ENCODE data around the gene SQSTM1.
"Not testable (repeated sequence)": the region's sequence is repeated elsewhere in the genome, so short reads cannot be mapped to it uniquely, and the experiment has no call there.

SQSTM1 gene

DNA sequence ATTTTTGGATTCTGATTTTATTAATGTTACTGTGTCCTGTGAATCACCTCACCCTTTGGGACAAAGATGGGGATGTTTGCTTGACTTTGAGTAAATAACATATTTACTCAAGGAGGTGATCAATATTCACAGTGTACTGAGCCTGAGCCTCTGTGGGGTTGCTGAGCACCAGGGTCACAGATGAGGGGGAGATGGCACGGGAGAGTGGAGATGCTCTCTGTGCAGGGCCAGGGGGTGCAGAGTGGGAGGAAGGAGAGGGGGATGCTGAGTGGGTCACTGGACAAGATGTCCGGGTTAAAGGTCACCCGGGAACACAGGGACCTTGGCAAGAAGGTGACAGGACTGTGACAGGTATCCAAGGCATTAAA lies 4.0 kb downstream of the SQSTM1 start:
- DNase-seq (ENCODE audit: low read depth, low spot score) = no peak

DNA sequence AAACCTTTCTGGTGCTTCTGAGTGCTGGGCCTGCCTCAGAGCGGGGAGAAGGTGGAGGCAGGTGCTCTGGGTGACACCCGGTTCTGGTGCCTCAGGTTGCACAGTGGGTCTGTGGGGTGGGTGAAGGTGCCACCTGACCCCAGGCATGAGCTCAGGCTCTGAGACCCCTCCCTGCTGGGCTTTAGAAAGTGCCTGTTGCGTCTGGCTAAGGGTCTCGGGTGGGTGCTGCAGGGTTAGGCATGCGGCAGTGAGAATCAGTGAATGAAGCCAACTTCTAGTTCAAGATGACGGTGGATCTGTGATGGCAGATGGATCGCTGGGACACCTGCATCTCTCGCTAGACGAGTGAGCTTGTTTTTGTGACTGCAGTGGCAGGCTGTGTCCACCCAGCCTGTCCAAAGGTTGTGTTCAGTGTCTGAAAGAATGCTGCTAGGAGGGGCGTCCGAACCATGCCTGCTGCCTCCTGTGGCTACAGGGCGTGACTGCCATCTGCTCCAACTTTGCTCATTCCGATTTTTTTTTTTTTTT lies 5.0 kb downstream of the SQSTM1 start:
- DNase-seq (ENCODE audit: low read depth, low spot score) = no peak

DNA sequence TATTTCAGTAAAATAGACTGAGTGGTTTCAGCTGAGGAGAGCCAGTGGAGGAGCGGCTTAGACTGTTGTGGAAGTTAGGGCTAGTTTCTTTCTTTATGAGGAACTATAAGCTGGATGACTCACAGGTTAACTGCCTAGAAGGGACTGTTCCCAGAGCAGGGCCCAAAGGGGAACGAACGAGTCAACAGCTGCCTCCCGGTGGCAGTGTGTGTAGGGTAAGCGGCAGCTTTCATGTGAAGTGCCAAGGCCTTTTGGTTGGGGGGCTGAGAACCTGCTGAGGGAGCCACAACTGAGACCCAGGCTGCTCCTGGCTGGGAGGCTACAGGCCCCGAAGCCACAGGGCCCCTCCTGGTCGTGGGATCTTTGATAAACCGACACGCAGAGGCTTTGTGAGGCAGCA lies 7.0 kb downstream of the SQSTM1 start:
- no peak for DNase-seq (ENCODE audit: low read depth, low spot score)

GRCh38 chr5:179828756-179829421 lies 8.2 kb downstream of the SQSTM1 start:
- no peak for DNase-seq (ENCODE audit: low read depth, low spot score)

DNA sequence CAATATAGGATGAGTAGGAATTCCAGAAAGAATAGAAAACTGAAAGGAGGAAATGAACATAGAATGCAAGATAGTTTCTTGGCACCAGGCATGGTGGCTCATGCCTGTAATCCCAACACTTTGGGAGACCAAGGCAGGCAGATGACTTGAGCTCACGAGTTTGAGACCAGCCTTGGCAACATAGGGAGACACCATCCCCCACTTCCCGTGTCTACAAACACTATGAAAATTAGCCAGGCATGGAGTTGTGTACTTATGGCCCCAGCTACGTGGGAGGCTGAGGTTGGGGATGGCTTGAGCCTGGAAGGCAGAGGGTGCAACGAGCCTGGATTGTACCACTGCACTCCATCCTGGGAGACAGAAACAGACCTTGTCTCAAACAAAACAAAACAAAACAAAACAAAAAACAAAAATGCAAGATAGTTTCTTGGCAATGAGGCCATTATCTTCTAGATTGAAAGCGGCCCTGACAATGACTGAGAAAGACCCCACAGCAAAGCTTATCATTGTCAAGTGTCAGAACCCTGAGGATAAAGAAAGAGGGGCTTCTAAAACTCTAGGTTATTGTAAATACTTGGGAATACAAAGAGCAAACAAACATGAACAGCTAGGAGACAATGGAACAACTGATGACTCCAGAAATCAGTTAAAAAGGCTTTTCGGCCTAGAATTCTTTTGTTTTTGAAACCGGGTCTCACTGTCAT lies 9.2 kb downstream of the SQSTM1 start:
- no peak for DNase-seq (ENCODE audit: low read depth, low spot score)

- DNase-seq (ENCODE audit: low read depth, low spot score) = no peak
Measured at GRCh38 chr5:179830818-179831468, 10.2 kb downstream of the SQSTM1 start.

GRCh38 chr5:179832039-179832745 lies 11.5 kb downstream of the SQSTM1 start:
- DNase-seq (ENCODE audit: low read depth, low spot score) = no peak

- no peak for DNase-seq (ENCODE audit: low read depth, low spot score)
Measured at GRCh38 chr5:179833056-179833708, 12.5 kb downstream of the SQSTM1 start.

DNA sequence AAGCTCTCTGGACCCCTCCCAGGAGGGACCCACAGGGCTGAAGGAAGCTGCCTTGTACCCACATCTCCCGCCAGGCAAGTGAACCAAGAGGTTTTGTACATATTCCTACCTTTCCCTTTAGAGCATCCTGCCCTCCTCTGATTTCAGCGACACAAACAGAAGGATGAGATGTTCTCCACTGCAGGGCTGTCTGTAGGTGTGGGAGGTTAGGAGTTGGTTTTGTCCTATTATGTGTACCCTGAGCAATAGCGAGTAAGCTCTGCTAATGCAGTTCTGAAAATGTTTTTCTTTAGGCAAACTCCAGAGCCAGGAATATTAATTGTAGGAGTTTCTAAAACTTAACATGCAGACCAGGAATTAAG lies 13.0 kb downstream of the SQSTM1 start:
- no peak for DNase-seq (ENCODE audit: low read depth, low spot score)

DNA sequence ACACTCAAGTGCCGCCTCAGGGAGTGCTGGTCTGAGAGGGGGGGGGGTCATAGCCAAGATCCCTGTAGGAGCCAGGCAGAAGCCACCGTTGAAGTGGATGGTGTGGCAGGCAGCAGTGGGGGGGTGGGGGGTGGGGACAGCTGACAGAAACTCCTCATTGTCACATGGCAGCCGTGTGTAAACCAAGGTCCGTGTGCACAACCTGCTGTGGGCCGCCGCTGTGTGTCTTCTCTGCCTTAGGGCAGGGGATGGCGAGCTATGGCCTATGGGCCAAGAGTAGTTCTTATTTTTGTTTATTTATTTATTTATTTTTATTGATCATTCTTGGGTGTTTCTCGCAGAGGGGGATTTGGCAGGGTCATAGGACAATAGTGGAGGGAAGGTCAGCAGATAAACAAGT lies 13.4 kb downstream of the SQSTM1 start:
- DNase-seq (ENCODE audit: low read depth, low spot score) = no peak

DNA sequence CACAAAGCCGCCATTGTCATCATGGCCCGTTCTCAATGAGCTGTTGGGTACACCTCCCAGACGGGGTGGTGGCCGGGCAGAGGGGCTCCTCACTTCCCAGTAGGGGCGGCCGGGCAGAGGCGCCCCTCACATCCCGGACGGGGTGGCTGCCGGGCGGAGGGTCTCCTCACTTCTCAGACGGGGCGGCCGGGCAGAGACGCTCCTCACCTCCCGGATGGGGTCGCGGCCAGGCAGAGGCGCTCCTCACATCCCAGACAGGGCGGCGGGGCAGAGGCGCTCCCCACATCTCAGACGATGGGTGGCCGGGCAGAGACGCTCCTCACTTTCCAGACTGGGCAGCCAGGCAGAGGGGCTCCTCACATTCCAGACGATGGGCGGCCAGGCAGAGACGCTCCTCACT lies 14.2 kb downstream of the SQSTM1 start:
- not testable (repeated sequence) for DNase-seq (ENCODE audit: low read depth, low spot score)

GRCh38 chr5:179836225-179837019 lies 15.7 kb downstream of the SQSTM1 start:
- peak; percentile 33 for DNase-seq (ENCODE audit: low read depth, low spot score)

DNA sequence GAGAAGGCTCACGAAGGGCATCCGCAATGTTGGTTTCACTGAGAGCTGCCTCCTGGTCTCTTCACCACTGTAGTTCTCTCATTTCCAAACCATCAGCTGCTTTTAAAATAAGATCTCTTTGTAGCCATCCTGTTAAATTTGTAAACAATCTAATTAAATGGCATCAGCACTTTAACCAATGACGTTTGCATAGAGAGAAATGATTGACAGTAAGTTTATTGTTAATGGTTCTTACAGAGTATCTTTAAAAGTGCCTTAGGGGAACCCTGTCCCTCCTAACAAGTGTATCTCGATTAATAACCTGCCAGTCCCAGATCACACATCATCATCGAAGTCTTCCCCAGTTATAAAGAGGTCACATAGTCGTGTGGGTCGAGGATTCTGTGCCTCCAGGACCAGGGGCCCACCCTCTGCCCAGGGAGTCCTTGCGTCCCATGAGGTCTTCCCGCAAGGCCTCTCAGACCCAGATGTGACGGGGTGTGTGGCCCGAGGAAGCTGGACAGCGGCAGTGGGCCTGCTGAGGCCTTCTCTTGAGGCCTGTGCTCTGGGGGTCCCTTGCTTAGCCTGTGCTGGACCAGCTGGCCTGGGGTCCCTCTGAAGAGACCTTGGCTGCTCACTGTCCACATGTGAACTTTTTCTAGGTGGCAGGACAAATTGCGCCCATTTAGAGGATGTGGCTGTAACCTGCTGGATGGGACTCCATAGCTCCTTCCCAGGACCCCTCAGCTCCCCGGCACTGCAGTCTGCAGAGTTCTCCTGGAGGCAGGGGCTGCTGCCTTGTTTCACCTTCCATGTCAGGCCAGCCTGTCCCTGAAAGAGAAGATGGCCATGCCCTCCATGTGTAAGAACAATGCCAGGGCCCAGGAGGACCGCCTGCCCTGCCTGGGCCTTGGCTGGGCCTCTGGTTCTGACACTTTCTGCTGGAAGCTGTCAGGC lies 16.6 kb downstream of the SQSTM1 start:
- DNase-seq (ENCODE audit: low read depth, low spot score) = no peak

DNA sequence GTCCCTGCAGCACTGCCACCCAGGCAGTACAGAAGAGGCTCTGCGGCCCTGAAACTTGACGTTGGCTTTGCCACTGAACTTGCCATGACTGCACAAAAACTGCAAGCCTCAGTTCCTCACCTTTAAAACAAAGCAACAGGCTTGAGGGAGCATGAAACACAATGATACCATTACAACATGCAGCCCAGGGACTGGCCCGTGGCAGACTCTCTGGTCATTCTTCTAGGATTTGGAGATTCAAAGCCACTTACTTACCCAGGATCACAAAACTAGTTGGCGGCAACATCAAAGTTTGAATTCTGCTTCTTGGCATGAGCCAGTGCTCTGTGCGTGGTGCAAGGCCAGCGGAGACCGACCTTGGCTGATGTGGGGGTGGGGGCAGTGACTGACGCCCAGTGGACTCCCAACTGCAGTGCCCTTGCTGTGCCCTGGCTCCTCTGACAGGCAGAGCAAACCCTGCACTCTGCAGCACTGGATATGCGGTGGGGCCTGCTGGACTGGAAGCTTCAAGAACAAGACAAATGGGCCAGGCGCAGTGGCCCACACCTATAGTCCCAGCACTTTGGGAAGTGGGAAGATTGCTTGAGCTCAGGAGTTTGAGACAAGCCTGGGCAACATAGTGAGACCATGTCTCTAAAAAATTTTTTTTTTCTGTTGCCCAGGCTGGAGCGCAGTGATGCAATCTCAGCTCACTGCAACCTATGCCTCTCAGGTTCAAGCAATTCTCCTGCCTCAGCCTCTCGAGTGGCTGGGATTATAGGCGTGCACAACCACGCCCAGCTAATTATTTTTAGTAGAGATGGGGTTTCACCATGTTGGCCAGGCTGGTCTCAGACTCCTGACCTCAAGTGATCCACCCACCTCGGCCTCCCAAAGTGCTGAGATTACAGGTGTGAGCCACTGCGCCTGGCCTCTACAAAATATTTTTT lies 18.9 kb downstream of the SQSTM1 start:
- no peak for DNase-seq (ENCODE audit: low read depth, low spot score)

- no peak for DNase-seq (ENCODE audit: low read depth, low spot score)
Measured at GRCh38 chr5:179840321-179840720, 19.6 kb downstream of the SQSTM1 start.

DNA sequence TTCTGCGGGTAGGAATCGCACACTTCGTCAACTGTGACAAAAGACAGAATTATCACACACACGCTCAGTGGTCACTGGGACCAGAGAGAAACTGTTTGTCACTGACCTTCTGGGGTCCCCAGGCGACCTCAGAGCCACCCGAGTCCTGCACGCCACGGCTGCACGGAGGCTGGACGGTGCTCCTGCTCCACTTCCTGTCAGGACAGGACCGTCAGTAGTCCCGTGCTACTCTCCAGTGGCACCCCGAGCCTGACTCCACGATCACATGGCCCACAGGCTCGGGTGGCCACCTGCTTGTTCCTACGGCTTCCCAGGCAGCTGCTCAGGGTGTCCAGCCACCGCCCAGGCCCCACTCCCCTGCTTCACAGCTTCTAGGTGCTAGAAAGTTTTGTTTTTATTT lies 20.1 kb downstream of the SQSTM1 start:
- DNase-seq (ENCODE audit: low read depth, low spot score) = no peak

GRCh38 chr5:179841621-179842020 lies 20.9 kb downstream of the SQSTM1 start:
- DNase-seq (ENCODE audit: low read depth, low spot score) = no peak

DNA sequence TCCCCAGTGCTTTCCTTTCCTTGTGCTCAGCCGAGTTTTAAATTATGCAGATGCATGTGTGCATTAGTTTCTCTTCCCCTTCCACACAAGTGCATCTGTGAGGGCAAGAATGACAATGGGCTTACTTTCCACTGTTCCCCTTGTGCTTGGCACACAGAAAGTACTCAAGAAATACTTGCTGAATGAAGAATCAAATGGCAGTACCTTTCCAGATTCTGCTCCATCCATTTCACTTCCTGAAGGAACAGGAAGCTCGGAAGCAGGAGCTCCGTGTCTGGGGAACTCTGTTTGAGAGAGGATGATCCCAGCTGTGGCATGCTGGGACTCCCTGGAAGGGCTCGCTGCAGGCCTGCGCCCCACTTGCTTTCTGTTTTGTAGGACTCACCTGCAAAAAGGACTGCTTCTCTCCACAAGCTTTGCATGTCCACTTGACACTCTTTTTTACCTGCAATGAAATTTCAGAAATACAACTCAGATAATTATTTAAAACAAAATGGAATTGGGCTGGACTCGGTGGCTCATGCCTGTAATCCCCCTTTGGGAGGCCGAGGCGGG lies 32.4 kb downstream of the SQSTM1 start:
- DNase-seq (ENCODE audit: low read depth, low spot score) = no peak
